ENCODE measurements around the gene EVI5.

EVI5 gene

DNA sequence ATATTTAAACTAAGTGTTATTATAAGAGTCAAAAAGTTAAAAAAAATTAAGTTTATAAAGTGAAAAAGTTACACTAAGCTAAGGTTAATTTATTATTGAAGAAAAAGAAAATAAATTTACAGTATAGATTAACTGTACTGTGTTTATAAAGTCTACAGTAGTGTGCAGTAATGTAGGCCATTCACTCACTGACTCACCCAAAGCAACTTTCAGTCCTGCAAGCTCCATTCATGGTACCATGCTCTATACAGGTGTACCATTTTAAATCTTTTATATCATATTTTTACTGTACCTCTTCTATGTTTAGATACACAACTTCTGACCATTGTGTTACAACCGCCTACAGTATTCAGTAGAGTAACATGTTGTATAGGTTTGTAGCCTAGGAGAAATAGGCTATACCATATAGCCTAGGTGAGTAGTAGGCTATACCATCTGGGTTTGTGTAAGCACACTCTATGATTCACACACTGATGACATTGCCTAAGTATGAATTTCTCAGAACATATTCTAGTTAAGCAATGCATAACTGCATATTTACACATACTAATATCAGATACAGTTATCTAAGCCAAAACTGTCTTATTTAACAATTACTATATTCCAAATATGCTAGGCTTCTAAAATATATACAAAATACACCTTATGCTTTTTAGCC, 217.6 kb downstream of the EVI5 start:
- H3K27ac Mint-ChIP-seq, result no peak overlapping the region
- H3K9me3 Mint-ChIP-seq, result no peaks in the 10 kb centered on the region
- H3K36me3 Mint-ChIP-seq (ENCODE audit: low read depth), result no peaks in the 10 kb centered on the region
- no peaks in the 10 kb centered on the region for H3K4me1 Mint-ChIP-seq
- no peak overlapping the region for H3K4me3 Mint-ChIP-seq
- TF ChIP-seq, protein P1, sequence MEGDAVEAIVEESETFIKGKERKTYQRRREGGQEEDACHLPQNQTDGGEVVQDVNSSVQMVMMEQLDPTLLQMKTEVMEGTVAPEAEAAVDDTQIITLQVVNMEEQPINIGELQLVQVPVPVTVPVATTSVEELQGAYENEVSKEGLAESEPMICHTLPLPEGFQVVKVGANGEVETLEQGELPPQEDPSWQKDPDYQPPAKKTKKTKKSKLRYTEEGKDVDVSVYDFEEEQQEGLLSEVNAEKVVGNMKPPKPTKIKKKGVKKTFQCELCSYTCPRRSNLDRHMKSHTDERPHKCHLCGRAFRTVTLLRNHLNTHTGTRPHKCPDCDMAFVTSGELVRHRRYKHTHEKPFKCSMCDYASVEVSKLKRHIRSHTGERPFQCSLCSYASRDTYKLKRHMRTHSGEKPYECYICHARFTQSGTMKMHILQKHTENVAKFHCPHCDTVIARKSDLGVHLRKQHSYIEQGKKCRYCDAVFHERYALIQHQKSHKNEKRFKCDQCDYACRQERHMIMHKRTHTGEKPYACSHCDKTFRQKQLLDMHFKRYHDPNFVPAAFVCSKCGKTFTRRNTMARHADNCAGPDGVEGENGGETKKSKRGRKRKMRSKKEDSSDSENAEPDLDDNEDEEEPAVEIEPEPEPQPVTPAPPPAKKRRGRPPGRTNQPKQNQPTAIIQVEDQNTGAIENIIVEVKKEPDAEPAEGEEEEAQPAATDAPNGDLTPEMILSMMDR (IDR thresholded peaks at IDR 0.05), result no peak
- DNase-seq, result no peak
- no peaks in the 10 kb centered on the region for H3K27me3 Mint-ChIP-seq (ENCODE audit: low read depth, poor library complexity)

DNA sequence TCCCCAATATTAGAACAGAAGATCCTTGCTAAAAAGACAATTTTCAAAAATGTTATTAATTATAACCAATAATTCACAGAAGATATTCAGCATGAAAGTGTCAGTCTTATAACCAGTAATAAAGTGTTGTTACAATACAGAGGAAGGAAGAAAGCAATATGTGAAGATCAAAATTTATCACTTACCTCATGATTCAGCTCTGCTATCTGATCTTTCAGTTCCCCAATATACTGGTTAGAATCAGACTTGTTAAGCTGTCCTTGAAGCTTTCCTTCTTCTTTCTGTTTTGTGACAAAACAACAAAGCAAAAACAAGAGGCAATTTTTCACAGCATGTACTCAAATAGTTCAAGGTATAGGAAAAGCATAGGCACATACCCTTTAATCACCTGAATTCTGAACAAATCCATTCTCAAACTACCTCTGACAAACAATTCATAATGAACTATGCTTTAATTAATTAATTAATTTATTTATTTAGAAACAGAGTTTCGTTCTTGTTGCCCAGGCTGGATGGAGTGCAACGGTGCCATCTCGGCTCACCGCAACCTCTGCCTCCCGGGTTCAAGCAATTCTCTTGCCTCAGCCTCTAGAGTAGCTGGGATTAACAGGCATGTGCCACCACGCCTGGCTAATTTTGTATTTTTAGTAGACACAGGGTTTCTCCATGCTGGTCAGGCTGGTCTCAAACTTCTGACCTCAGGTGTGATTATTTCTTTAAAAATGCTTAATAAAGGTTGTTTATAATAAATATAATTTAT, 221.3 kb downstream of the EVI5 start:
- TF ChIP-seq, protein P1 (IDR thresholded peaks at IDR 0.05), result no peak
- no peak for DNase-seq

DNA sequence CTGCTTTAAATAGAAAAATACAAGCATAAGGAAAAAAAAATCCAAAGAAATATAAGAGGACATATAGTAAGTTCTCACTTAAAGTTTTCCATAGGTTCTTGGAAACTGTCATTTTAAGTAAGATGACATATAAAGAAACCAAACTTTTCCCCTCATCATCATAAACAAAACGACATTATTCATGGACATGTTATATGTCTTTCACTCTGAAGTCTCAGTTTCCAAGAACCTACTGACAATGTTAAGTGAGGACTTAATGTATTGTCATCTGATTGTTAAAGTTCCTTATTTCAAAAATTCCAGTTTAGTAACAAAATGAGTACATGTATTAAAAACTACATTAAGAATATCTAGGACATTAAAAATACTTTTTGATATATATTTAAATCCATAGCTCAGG, 228.6 kb downstream of the EVI5 start:
- no peak overlapping the region for H3K4me3 Mint-ChIP-seq
- no peaks in the 10 kb centered on the region for H3K27me3 Mint-ChIP-seq (ENCODE audit: low read depth, poor library complexity)
- no peaks in the 10 kb centered on the region for H3K4me1 Mint-ChIP-seq
- peaks cover 16% of the 10 kb centered on the region for H3K36me3 Mint-ChIP-seq (ENCODE audit: low read depth)
- no peak overlapping the region for H3K27ac Mint-ChIP-seq
- no peaks in the 10 kb centered on the region for H3K9me3 Mint-ChIP-seq
- TF ChIP-seq, protein P1 (IDR thresholded peaks at IDR 0.05), result no peak
- DNase-seq, result no peak

More for the DNA sequence above, 221.3 kb downstream of the EVI5 start:
- H3K27me3 Mint-ChIP-seq (ENCODE audit: low read depth, poor library complexity), result no peaks in the 10 kb centered on the region
- no peak overlapping the region for H3K4me3 Mint-ChIP-seq
- H3K4me1 Mint-ChIP-seq, result no peaks in the 10 kb centered on the region
- no peak overlapping the region for H3K27ac Mint-ChIP-seq
- no peaks in the 10 kb centered on the region for H3K9me3 Mint-ChIP-seq
- H3K36me3 Mint-ChIP-seq (ENCODE audit: low read depth), result peaks cover 3% of the 10 kb centered on the region

DNA sequence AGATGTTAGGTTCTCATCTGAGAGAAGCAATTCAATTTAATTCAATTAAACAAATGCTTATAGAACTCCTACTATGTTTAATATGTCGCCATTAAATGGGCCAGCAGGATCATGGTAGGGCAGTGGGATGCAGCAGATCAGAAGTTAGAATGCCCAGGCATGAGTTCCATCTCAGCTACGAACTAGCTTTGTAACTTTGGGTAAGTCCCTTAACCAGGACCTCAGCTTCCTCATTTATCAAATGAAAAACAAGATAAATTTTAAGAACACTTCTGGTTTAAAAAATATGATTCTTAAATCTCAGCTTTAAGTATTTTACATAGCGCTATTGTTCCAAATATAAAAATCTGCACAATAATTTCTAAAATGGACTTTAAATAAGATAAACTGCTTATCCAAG, 230.7 kb downstream of the EVI5 start:
- no peak overlapping the region for H3K27ac Mint-ChIP-seq
- DNase-seq, result no peak
- no peaks in the 10 kb centered on the region for H3K27me3 Mint-ChIP-seq (ENCODE audit: low read depth, poor library complexity)
- H3K36me3 Mint-ChIP-seq (ENCODE audit: low read depth), result peaks cover 19% of the 10 kb centered on the region
- H3K9me3 Mint-ChIP-seq, result peaks cover 4% of the 10 kb centered on the region
- TF ChIP-seq, protein P1 (IDR thresholded peaks at IDR 0.05), result no peak
- H3K4me3 Mint-ChIP-seq, result no peak overlapping the region
- no peaks in the 10 kb centered on the region for H3K4me1 Mint-ChIP-seq

DNA sequence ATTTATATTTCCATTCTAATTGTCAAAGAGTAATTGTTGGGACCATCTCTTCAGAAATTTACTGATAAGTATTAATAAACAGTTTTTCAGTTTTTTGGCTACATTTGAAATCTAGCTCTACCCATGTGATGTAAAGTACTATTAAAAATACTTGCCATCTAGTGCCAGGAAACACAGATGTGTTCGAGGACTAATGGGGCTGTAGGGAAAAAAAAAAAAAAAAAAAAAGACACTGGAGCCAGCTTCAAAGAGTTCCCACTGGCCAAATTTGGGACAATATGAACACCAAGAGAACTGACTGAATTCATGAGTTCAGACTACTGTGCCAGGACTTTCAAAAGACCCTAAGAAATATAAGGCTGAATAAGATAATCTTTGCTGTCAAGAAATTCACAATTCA, 233.0 kb downstream of the EVI5 start:
- H3K27ac Mint-ChIP-seq, result no peak overlapping the region

More for the DNA sequence above, 233.0 kb downstream of the EVI5 start:
- TF ChIP-seq, protein P1 (IDR thresholded peaks at IDR 0.05), result no peak
- DNase-seq, result no peak
- no peaks in the 10 kb centered on the region for H3K27me3 Mint-ChIP-seq (ENCODE audit: low read depth, poor library complexity)
- H3K4me3 Mint-ChIP-seq, result no peak overlapping the region
- H3K9me3 Mint-ChIP-seq, result peaks cover 4% of the 10 kb centered on the region
- H3K36me3 Mint-ChIP-seq (ENCODE audit: low read depth), result peaks cover 18% of the 10 kb centered on the region
- H3K4me1 Mint-ChIP-seq, result no peaks in the 10 kb centered on the region

Data from nephron progenitor cell (in vitro differentiated cells).